GM19099 (cell line): Measurements from ENCODE around the gene IMMT.

ENCODE experiments used
- POLR2A ChIP-seq: IDR thresholded peaks from 3 replicates; pipeline ENCODE4 v1.6.1; 2011; ENCODE audit warnings: low read depth; ENCODE audit not compliant: insufficient read length; ENCODE audit errors: extremely low read depth

The IMMT gene

GRCh38 chr2:86195055-86195807 lies at the start of gene IMMT:
Gene IMMT, minus strand, starts transcription at chr2:86195462. Its CDS starts 80 bp downstream, at chr2:86195382.
- peak; percentile 93 for TF ChIP-seq POLR2A

DNA sequence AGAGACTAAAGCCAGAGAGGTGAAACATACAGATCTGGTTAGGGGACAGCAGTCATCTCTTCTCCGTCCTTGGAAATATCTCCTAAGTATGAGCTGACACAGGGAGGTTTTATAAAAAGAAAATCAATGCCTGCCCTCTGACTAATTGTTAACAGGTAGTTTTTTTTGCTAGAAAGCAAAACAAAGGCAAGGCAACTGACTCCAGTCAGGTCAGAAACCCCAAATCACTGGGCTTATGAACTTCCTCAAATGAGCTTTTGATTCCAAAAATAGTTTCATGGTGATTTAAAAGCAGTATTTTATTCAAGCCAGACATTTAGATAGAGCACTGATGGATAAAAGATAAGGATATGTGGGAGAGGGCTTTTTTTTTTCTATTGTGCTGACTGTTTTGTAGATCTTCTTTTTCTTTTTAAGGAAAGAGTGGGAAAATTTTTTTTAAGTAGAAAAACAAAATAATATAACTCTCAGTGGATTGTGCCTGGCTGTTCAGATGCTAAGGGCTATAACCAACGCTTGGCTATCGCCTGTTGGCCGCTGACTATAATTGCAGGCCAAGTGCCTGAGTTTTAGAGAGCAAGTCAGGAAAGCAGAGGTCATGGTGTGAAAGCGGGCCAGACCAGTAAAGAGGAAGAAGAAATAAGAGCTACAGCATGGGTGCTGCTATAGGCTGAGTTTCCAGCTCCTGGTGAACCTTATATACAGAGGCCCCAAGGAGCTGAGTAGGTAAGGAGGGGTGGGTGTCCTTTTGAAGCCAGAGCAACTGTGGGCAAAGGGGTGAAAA lies 48.9 kb upstream of the IMMT start:
- TF ChIP-seq POLR2A = no peak

GRCh38 chr2:86243272-86243671 lies 48.0 kb upstream of the IMMT start:
- TF ChIP-seq POLR2A = no peak

DNA sequence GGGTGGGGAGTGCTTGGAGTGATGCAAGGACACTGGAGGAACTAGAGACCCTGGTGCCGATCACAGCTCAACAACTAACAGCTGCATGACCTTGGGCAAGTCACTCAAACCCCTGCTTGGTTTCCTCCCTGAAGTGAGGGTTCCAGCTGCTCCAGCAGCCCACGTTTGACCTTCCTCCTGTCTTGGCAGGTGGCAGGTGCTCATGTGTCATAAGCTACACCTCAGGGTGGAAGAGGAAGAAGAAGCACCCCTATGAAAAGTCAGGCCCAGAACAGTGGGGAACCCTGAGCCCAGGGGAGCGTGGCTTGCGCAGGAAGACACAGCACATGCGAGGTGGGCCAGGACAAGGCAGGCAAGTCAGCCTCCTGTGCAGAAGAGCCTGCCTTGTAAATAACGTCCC lies 46.3 kb upstream of the IMMT start:
- no peak for TF ChIP-seq POLR2A

- TF ChIP-seq POLR2A = no peak
Observed at GRCh38 chr2:86240251-86240650, 45.0 kb upstream of the IMMT start.

GRCh38 chr2:86239745-86240144 lies 44.5 kb upstream of the IMMT start:
- no peak for TF ChIP-seq POLR2A

- TF ChIP-seq POLR2A = no peak
Observed at GRCh38 chr2:86239326-86239725, 44.1 kb upstream of the IMMT start.

GRCh38 chr2:86238354-86238753 lies 43.1 kb upstream of the IMMT start:
- TF ChIP-seq POLR2A = no peak

GRCh38 chr2:86237172-86237571 lies 41.9 kb upstream of the IMMT start:
- no peak for TF ChIP-seq POLR2A

- no peak for TF ChIP-seq POLR2A
Observed at GRCh38 chr2:86235196-86235980, 40.1 kb upstream of the IMMT start.

- no peak for TF ChIP-seq POLR2A
Observed at GRCh38 chr2:86234563-86235131, 39.4 kb upstream of the IMMT start.

GRCh38 chr2:86233436-86233835 lies 38.2 kb upstream of the IMMT start:
- TF ChIP-seq POLR2A = no peak

DNA sequence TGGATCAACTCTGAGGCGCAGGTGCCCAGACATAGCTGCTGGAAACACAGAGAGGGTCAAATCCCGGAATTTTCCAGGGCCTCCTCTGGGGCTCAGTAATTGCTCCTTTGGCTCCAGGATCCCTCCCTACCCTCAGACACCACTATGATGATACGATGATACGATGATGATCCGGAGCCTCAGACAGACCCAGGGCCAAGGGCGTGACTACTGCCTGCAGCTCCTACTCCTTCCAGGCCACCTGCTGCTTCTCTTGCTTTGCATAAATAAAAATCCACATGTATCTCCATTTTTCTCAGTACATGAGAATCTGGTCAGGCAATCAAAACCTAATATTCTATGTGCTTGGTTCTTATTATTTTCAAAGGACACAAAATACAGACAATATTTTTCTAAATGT lies 37.6 kb upstream of the IMMT start:
- no peak for TF ChIP-seq POLR2A

DNA sequence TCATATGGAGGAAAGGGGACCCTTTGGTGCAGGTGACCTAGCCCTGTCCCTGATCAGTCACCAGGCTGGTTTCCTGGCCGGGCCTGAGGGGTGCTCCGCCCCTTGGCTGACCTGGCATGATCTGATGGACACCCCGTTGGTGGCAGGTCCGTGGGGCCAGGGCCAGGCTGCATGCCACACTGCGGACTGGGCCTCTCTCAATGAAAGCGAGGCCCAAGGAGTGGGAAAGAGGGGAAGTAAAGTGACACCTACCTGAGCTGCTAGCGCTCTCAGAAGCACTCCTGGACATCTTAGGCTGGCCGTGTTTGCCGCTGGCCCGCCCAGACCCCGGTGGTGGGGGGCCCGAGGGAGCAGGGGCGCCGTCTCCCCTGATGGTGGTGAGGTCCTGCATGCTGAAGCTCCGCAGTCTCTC lies 37.1 kb upstream of the IMMT start:
- no peak for TF ChIP-seq POLR2A
